Measurements from ENCODE around the gene SLC23A3.

SLC23A3 gene

GRCh38 chr2:219176818-219177551 lies 7.2 kb upstream of the SLC23A3 start, which contains the start of gene CNPPD1:
TSS of gene CNPPD1 (minus strand) at chr2:219176925. CDS start at chr2:219176828, 97 bp downstream.
- peaks cover 13% of the 10 kb centered on the region; the same call in 1 of the 2 replicates for H3K4me1 ChIP-seq (ENCODE audit: low read length)
- peak within 1 kb of the TSS; percentile 99 for H3K4me3 ChIP-seq (ENCODE audit: low read length)
- peaks cover 54% of the 10 kb centered on the region for H3K79me2 ChIP-seq (ENCODE audit: low read length)
- H2AFZ ChIP-seq (ENCODE audit: low read length): peak within 1 kb of the TSS; percentile 97
- H3F3A ChIP-seq (ENCODE audit: insufficient read depth, low read length): peaks cover 22% of the 10 kb centered on the region
- peak; percentile 91 for DNase-seq
- H3K27me3 ChIP-seq (replicated peaks; ENCODE audit: insufficient read depth, low read length): no peaks in the 10 kb centered on the region
- no peaks in the 10 kb centered on the region for H4K20me1 ChIP-seq (ENCODE audit: insufficient read depth, low read length)
- TF ChIP-seq EZH2 (optimal IDR thresholded peaks at IDR 0.05; ENCODE audit: low read depth, low read length) (no peak), EZH2phosphoT487 (IDR thresholded peaks at IDR 0.05; ENCODE audit: low read length) (no peak), CTCF (IDR thresholded peaks at IDR 0.05; ENCODE audit: low read length) (no peak)
- H3K9me3 ChIP-seq (replicated peaks; ENCODE audit: insufficient read depth, low read length): no peaks in the 10 kb centered on the region
- H3K4me2 ChIP-seq (ENCODE audit: low read depth, low read length): peak within 1 kb of the TSS; percentile 98
- peak within 1 kb of the TSS; percentile 96 for H3K9ac ChIP-seq (ENCODE audit: low read length)
- H3K27ac ChIP-seq (ENCODE audit: low read length): peak within 1 kb of the TSS; percentile 98
- H3K36me3 ChIP-seq (replicated peaks; ENCODE audit: insufficient read depth, low read length): peaks cover 3% of the 10 kb centered on the region
- no peaks in the 10 kb centered on the region for H3K9me2 ChIP-seq (replicated peaks; ENCODE audit: insufficient read depth, low read length)

- DNase-seq: peak; percentile 30
- Histone ChIP-seq H3F3A (ENCODE audit: insufficient read depth, low read length) (peaks cover 22% of the 10 kb centered on the region), H3K9me3 (replicated peaks; ENCODE audit: insufficient read depth, low read length) (no peaks in the 10 kb centered on the region), H3K27me3 (replicated peaks; ENCODE audit: insufficient read depth, low read length) (no peaks in the 10 kb centered on the region), H2AFZ (ENCODE audit: low read length) (peak overlapping the region; percentile 97), H3K79me2 (ENCODE audit: low read length) (peaks cover 54% of the 10 kb centered on the region), H3K36me3 (replicated peaks; ENCODE audit: insufficient read depth, low read length) (peaks cover 3% of the 10 kb centered on the region), H4K20me1 (ENCODE audit: insufficient read depth, low read length) (no peaks in the 10 kb centered on the region), H3K4me2 (ENCODE audit: low read depth, low read length) (peak overlapping the region; percentile 98), H3K4me3 (ENCODE audit: low read length) (peak overlapping the region; percentile 99), H3K4me1 (ENCODE audit: low read length) (peaks cover 13% of the 10 kb centered on the region; the same call in 1 of the 2 replicates), H3K9me2 (replicated peaks; ENCODE audit: insufficient read depth, low read length) (no peaks in the 10 kb centered on the region), H3K9ac (ENCODE audit: low read length) (peak overlapping the region; percentile 96), H3K27ac (ENCODE audit: low read length) (peak overlapping the region; percentile 98)
- no peak for TF ChIP-seq CTCF (IDR thresholded peaks at IDR 0.05; ENCODE audit: low read length)
- TF ChIP-seq EZH2phosphoT487 (IDR thresholded peaks at IDR 0.05; ENCODE audit: low read length): no peak
- TF ChIP-seq EZH2 (optimal IDR thresholded peaks at IDR 0.05; ENCODE audit: low read depth, low read length): no peak
These were observed 6.3 kb upstream of the SLC23A3 start for GRCh38 chr2:219175928-219176817.

GRCh38 chr2:219175486-219175885 lies 5.7 kb upstream of the SLC23A3 start:
- peaks cover 13% of the 10 kb centered on the region; the same call in 1 of the 2 replicates for H3K4me1 ChIP-seq (ENCODE audit: low read length)
- H4K20me1 ChIP-seq (ENCODE audit: insufficient read depth, low read length): no peaks in the 10 kb centered on the region
- no peak for TF ChIP-seq CTCF (IDR thresholded peaks at IDR 0.05; ENCODE audit: low read length)
- no peak for TF ChIP-seq EZH2phosphoT487 (IDR thresholded peaks at IDR 0.05; ENCODE audit: low read length)
- TF ChIP-seq EZH2 (optimal IDR thresholded peaks at IDR 0.05; ENCODE audit: low read depth, low read length): no peak
- H3K27me3 ChIP-seq (replicated peaks; ENCODE audit: insufficient read depth, low read length): no peaks in the 10 kb centered on the region
- H3K9me3 ChIP-seq (replicated peaks; ENCODE audit: insufficient read depth, low read length): no peaks in the 10 kb centered on the region
- H3K79me2 ChIP-seq (ENCODE audit: low read length): peaks cover 51% of the 10 kb centered on the region
- no peaks in the 10 kb centered on the region for H3K9me2 ChIP-seq (replicated peaks; ENCODE audit: insufficient read depth, low read length)
- H3K4me3 ChIP-seq (ENCODE audit: low read length): peak overlapping the region; percentile 99
- peak overlapping the region; percentile 98 for H3K4me2 ChIP-seq (ENCODE audit: low read depth, low read length)
- H3K9ac ChIP-seq (ENCODE audit: low read length): peak overlapping the region; percentile 96; the same call in 1 of the 2 replicates
- no peak overlapping the region for H3K27ac ChIP-seq (ENCODE audit: low read length)
- peaks cover 22% of the 10 kb centered on the region for H3F3A ChIP-seq (ENCODE audit: insufficient read depth, low read length)
- peaks cover 3% of the 10 kb centered on the region; the same call in 1 of the 2 replicates for H3K36me3 ChIP-seq (replicated peaks; ENCODE audit: insufficient read depth, low read length)
- H2AFZ ChIP-seq (ENCODE audit: low read length): no peak overlapping the region
- no peak for DNase-seq
